ENCODE results near the gene ADAM21.

ADAM21 gene

GRCh38 chr14:70489579-70490200 is 37.7 kb downstream of the ADAM21 start:
- no peak for TF ChIP-seq CTCF (IDR thresholded peaks at IDR 0.05; ENCODE audit: extremely low read depth, insufficient read depth, missing control alignments)
- in situ Hi-C loops (cut with MboI; ENCODE audit: low pct_unique_long_range_greater_than_20kb, low sequenced_read_pairs, unreplicated experiment), result no loop called here
- DNase-seq (ENCODE audit: low spot score), result no peak

GRCh38 chr14:70498191-70498590 is 46.2 kb downstream of the ADAM21 start:
- TF ChIP-seq CTCF (IDR thresholded peaks at IDR 0.05; ENCODE audit: extremely low read depth, insufficient read depth, missing control alignments), result no peak
- in situ Hi-C loops (cut with MboI; ENCODE audit: low pct_unique_long_range_greater_than_20kb, low sequenced_read_pairs, unreplicated experiment), result no loop called here
- no peak for DNase-seq (ENCODE audit: low spot score)
